Inferior parietal cortex (tissue), 1 donor: ENCODE results near the gene ITK.
"Not testable (repeated sequence)": the region's sequence is repeated elsewhere in the genome, so short reads cannot be mapped to it uniquely, and the experiment has no call there.

Experiments used
- DNase-seq: peaks from one replicate; pipeline ENCODE4 v3.0.0-alpha.2; 2016; ENCODE audit errors: extremely low spot score

The ITK gene

DNA sequence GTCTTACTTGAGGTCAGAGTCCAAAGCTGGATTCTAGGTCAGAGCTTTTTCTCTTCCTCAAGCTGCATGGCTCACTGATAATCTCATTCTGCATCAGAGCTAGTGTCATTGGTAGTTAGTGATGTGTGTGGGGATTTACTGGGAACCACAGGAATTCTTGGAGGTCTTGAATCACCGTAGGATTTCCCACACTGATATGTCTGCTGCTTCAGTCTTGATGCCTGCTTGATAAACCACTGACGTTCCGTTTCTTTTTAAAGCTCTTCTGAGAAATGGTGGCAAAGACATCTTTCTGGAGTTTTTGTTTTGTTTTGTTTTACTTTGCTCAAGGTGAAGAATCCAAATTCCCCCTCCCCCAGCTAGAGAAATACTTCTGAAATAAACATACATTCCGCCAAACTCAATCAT is 13.4 kb upstream of the ITK start:
- no peak for DNase-seq

DNA sequence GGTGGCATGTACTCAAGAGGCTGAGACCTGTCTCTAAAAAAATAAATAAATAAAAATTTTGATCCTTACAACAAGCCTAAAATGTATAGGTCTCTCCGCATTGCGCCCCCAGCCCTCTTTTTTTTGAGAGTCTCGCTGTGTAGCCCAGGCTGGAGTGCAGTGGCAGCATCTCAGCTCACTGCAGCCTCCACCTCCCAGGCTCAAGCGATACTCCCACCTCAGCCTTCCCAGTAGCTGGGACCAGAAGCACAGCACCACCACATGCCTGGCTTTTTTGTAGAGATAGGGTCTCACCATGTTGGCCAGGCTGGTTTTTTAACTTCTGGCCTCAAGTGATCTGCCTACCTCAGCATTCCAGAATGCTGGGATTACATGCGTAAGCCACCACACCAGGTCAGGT is 12.4 kb upstream of the ITK start:
- no peak for DNase-seq

DNA sequence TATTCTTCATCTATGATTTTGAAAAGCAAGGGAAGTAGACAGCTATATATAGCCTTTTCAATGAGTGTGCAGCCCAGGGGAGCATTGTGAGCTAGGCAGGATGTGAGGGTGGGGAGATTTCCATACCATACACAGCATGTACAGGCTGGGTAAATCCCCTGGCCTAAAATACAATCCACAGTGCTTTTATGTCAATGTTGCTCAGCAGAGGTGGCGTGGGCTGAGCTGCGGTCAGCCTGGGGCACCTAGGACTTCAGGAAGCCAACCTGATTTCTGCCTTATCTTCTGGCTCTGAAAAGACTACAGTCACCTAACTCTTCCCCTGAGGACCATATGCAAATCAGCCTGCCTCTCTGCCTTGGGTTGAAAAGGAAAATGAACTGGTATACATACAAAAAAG is 8.2 kb upstream of the ITK start:
- no peak for DNase-seq

DNA sequence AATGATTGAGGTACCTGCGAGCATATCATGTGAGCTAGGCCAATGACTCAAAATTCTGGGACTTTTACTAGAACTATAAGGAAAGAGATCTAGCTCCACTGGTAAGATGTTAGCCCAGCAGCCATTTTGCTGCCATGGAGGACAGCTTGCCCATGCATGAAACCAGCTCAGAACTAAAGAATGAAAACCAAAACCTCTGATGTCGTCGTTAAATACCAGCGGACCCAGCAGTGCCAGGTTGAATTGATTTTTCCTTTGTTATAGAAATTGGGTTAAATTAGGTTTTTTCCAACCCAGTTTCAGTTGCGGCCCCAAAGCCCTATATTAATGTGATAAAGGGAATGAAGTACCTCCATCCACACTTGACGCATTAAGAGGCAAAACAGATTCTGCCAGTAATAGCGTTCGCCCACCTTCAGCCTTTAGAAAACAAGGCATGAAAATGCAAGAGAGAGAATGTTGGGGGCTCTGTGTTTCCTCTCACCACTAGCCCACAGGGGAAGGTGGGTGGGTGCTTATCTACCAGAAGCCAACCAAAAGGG is 5.5 kb upstream of the ITK start:
- DNase-seq, result no peak

DNA sequence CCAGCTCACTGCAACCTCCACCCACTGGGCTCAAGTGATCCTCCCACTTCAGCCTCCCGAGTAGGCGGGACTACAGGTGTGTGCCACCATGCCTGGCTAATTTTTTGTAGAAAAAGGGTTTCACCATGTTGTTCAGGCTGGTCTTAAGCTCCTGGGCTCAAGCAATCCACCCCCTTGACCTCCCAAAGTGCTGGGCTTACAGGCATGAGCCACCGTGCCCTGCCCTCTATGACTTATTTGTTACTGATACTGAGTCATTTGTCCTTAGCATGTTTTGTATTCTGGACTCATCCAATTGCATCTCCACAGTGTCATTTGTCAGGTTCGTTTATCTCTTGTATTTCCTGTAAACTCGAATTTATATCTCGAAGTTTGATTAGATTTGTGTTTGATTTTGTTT is 2.7 kb upstream of the ITK start:
- DNase-seq, result no peak

DNA sequence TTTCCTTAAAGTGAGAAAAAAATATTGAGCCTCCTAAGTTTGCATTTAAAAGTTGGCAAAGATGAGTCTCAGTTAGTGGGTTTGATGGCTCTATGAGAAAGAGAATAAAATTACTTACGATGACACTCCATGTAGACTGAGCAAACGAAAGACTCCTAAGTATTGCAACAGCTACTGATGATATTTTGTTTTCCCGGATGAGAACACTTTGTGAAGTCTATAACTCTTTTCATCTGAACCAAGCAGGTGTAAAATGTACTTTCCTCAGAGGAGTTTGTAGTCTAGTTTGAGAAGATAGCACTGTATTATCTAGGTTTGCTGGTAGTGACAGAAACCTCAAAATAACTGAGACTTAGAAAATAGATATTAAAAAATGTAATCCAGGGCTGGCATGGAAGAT is 1.7 kb upstream of the ITK start:
- DNase-seq, result no peak

DNA sequence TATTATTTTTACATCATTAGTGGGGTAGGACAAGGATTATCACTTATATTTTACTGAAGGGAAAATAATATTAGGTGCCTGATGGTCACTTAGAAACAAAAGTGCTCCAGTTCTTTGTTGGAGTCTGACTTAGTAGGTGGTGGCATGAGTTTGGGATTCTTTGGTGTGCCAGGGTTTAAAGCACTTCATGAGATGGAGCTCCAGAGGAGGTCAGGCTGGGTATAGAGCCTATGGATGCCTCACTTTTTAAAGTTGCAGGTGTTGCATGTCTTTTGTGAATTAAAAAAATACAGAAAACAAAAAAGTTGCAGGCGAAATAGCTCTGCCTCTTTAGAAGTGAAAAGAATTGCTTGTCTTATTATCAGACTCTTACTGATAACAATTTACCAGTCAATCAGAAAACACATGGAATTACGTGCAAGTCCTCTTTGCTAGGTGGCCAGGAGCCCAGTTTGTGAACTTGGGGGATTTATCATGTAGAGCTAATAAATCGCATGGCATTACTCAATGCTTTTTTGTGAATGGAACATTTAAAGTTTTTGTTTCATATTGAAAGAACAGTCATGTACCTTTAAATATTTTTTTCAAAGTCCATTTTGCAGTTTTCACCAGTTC is 1.6 kb downstream of the ITK start:
- no peak for DNase-seq

DNA sequence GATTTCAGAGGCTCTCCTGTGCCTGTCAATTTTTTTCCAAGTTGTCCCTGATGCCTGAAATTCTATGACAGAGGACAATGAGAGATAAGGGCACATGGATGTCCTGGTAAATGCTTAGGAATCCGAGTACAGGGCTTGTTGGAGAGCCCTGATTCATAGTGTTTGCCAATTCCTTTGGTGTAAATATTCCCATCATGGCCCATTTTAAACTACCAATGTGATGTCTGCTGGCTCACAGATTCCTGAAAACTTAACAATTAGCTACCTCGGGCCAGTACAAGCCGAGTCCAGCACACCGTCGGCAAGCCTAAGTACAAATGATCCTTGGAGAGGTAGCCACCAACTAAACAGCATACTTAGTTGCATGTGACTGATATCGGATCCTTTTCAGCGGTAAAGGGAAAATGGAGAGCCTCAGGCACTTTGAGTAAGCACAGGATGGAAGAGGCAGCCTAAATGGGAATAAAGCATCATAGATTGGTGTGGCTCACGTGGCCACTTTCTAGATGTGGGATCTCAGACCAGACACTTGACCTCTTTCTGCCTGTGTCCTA is 3.6 kb downstream of the ITK start:
- no peak for DNase-seq

DNA sequence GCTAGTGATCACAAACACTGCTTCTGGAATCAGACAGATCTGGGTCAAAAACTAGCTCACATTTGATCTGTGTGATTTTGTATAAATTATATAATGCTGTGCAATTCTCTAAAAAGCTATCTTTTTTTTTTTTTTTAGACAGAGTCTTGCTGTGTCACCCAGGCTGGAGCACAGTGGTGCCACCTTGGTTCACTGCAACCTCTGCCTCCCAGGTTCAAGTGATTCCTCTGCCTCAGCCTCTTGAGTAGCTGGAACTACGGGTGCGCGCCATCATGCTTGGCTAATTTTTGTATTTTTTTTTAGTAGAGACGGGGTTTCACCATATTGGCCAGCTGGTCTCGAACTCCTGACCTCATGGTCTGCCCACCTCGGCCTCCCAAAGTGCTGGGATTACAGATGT is 4.5 kb downstream of the ITK start:
- not testable (repeated sequence) for DNase-seq

DNA sequence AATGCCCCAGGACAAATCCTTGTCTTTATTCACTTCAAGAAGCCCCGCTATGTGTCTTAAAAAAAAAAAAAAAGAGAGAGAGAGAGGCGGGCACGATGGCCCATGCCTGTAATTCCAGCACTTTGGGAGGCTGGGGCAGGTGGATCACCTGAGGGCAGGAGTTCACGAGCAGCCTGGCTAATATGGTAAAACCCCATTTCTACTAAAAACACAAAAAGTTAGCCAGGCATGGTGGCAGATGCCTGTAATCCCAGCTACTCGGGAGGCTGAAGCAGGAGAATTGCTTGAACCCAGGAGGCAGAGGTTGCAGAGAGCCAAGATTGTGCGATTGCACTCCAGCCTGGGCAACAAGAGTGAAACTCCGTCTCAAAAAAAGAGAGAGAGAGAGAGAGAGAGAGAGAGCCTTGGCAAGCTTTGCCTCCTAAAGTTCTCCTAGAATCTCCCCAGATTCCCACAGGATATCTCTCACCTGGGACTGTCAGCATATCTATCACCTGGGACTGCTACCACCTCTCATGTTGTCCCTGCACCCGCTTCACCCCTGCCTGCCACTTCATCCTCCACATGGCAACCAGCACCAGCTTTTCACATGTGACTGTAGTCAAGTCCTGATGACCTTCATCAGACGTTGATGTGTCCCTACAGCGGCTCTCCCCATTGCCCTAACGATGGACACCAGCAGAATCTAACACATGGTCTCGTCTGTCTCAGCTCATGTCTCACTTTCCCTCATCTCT is 5.8 kb downstream of the ITK start:
- no peak for DNase-seq

DNA sequence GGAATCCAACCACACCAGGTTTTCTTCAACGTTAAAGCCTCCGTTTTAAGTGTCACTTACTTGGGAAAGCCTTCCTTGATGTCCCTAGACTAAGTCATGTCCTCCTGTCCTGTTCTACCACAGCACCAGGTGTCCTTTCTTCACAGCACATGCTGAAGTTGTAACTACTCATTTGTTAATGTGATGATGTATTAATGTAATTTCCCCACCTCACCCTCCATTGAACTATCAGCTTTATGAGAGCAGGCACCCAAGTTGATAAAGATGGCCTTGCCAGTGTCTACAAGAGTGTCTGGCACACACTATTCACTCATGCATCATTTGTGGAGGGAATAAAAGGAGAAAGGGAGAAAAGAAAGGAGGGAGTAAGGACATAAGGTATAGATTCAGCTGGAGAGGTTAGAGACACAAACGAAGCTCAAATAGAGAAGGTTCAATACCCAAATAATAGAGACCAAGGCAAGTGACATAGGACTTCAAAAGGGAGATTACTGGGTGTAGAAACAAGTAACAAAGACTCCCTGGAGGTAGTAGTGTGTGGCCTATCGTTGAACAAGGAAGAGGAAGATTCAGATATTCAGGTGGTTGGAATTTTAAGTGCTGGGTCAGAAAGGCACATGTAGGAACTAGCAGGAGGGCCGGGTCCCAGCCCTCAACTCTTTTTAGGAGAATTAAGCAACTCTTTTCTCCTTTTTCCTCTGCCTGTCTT is 6.6 kb downstream of the ITK start:
- no peak for DNase-seq

DNA sequence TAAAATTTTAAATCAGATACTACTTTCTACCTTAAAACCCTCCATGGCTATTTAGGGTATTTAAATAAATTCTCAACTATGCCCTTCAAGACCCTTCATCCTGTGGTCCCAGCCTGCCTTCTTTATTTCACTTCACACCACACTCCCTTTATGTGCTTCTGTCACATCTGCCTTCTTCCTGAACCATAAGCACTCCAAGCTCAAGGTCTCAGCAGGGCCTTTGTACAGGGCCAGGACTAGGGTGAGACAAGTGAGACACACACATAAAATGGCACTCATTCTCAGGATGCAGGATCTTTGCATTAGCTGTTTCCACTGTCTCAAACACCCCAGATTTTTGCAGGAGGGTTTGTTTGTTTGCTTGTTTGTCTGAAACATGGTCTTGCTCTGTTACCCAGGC is 7.6 kb downstream of the ITK start:
- DNase-seq, result no peak

DNA sequence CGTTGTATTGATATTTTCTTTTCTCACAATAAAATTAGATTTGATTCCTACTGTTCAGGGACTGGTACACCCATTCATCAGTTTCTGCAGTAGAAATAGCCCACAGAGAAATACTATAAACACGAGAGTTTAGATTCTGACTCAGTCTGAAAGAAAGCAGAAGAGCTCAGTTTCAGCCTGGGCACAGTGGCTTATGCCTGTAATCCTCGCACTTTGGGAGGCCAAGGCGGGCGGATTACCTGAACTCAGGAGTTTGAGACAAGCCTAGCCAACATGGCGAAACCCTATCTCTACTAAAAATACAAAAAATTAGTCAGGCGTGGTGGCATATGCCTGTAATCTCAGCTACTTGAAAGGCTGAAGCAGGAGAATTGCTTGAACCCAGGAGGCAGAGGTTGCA is 8.6 kb downstream of the ITK start:
- no peak for DNase-seq

DNA sequence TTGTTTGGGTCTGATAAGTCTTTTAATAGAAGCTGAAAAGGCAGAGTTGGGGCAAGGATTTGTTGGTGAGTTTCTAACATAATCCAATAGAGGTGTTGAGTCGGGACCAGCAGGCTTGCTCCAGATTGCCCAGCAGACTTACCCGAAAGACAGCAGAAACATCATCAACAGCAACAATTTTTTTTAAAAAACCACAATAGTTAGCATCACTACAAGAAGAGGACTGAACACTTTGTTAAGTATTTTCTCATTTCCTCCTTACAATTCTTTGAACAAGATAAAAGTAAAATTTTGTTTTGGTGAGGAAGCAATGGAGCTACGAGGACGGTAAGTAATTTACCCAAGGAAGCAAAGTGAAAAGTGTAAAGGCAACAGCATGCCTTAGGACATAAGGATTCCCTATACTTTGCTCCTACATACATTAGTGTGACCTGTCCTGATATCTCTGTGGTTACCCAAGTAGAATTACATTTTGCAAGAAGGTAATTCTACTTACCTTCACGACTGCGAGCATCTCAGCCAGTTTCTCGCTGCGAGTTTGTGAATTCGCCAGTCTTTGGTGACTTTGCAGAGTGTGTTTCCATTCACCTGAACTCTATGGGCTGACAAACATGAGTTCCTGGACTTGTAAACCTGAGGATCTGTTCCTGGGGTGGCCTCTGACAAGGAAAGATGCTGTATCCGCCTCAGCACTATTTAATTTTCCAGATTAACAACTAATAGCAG is 13.2 kb downstream of the ITK start:
- no peak for DNase-seq

DNA sequence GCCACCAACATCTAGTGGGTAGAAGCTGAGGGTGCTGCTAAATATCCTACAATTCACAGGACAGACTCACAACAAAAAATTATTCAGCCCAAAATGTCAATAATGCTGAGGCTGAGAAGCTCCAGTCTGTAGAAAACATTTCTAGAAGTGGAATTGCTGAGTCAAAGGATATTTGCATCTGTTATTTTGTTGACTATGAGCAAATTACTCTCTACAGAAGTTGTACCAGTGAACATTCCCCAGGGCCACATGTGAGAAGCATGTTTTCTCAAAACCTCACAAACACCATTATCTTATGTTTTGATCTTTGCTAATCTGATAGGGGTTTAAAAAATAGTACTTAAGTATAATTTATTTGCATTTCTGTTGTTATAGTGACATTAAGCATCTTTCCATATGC is 15.4 kb downstream of the ITK start:
- no peak for DNase-seq

DNA sequence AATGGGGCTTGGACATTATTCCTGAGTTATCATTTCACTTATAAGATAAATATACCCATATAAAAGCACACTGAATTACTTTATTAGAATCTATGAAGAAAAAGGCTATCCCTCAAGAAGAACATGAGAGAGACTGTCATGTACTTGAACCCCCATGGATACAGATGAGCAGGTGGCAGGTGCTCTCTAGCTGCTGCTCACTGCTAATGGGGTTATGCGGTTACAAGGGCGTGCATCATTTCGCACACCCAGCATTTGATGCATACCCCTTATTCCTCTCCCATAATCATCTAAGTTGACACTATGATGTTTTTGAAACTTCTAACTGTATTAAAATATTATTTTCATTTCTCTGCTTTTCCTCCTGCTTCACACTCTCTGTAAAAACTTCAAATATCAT is 16.4 kb downstream of the ITK start:
- DNase-seq, result no peak

DNA sequence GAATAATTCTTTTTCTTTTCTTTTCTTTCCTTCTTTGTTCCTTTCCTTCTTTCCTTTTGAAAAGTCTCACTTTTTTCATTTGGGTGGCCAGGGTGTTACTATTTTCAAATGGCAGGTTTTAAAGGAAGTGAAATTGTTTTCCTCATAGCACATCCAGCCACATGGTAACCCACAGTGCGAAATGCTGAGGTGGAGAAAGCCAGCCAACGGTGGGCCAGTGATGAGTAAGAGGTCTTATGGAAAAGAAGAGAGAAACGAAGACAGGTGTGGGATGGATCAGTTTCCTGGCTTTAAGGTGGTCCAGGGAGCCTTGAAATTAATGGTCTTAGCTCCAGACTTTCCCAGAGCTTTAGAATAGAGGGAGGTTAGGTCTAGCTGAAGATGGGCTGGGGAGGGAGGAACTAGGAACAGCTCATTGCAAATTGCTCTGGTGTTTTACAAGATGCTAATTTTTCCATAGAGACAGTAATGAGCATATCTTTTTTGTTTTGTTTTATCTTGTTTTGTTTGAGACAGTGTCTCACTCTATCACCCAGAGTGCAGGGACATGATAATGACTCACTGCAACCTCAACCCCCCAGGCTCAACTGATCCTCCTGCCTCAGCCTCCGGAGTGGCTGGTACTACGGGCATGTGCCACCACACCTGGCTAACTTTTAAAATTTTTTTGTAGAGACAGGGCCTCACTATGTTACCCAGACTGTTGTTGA is 17.8 kb downstream of the ITK start:
- no peak for DNase-seq

DNA sequence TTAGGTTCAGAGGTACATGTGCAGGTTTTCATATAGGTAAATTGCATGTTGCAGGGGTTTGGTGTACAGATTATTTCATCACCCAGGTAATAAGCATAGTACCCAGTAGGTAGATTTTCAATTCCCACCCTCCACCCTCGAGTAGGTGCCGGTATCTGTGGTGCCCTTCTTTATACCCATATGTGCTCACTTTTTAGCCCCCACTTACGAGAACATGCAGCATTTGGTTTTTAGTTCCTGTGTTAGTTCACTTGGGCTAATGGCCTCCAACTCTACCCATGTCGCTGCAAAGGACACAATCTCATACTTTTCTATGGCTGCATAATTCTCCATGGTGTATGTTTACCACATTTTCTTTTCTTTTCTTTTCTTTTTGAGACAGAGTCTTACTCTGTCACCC is 21.2 kb downstream of the ITK start:
- DNase-seq, result no peak

DNA sequence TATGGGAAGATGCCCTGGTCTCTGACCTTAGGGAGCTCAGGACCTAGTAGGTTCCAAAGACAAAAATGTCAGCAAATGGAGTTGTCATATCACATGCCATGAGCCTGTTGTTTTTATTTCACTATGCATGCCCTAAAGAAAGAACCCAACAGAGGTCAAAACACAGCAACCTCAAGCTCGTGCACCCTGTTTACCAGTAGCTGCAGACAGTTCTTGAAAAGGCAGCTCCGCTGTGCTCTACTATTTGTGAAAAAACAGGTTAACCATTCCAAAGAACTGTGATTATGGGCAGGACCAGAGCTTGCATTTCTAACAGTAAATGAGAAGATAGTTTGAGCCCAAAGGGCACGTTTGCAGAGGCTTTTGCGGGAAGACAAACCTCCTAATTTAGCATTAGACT is 22.8 kb downstream of the ITK start:
- DNase-seq, result no peak

DNA sequence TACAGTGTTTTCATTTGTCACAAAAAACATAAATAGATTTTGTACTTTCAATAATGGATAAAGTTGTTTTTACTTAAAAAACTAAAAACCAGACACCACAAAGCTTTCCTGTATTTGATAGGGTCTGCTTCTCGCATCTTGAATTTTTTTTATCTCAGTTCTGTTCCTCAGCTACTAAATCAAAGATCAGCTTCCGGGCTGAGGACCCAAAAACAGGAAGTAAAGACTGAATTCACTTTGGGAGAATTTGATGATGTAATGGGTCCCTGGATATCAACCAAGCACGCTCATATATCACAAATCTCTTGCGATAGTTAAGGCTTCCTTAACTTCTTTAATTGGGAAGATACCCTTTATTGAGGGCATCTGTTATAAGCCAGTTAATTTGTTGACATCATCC is 24.1 kb downstream of the ITK start:
- DNase-seq, result no peak

DNA sequence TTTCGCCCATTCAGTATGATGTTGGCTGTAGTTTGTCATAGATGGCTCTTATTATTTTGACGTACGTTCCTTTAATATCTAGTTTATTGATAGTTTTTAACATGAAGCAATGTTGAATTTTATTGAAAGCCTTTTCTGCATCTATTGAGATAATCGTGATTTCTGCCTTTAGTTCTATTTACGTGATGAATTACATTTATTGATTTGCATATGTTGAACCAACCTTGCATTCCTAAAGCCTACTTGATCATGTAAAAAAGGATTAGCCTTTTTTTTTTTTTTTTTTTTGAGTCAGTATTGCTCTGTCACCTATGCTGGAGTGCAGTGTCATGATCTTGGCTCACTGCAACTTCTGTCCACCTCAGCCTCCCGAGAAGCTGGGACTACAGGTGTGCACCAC is 25.1 kb downstream of the ITK start:
- no peak for DNase-seq
